Measurements from ENCODE around the gene REEP6. TPM values are rescaled to one million over a fixed set of nuclear protein-coding genes. Genes with fewer than 3 reads are reported as not detected.

REEP6 gene
- total and polyA plus RNA-seq, 2 of the 4 experiments (the other 2 are of a cell fraction), result 1.3 to 2.2 TPM

DNA sequence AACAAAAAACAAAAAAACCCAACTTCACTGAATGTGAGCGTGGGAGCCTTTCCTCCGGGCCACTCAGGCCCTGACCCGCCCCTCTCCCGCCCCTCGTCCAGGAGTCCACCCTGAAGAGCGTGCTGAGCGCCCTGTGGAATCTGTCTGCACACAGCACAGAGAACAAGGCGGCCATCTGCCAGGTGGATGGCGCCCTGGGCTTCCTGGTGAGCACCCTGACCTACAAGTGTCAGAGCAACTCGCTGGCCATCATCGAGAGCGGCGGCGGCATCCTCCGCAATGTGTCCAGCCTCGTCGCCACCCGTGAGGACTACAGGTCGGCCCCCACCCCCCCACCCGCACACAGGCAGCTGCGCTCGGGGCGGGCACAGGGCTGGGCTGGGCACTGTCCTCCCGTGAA, 29.1 kb upstream of the REEP6 start:
- Histone ChIP-seq H3K23ac (ENCODE audit: low read depth, low read length) (no peak overlapping the region), H4K91ac (ENCODE audit: insufficient read depth, low read depth, low read length) (no peak overlapping the region), H3K56ac (ENCODE audit: extremely low read depth, insufficient read depth, low read length) (no peak overlapping the region), H3K27ac (ENCODE audit: insufficient read depth, low read length) (no peak overlapping the region), H2AK5ac (ENCODE audit: low read depth, low read length) (no peak overlapping the region), H3K4me1 (ENCODE audit: control insufficient read depth, insufficient read depth, low read length) (no peaks in the 10 kb centered on the region), H3K18ac (ENCODE audit: low read depth, low read length) (no peak overlapping the region), H4K20me1 (ENCODE audit: insufficient read depth, low read length) (peaks cover 31% of the 10 kb centered on the region), H4K5ac (ENCODE audit: low read depth, low read length) (no peak overlapping the region), H2BK5ac (ENCODE audit: low read depth, low read length, poor library complexity, severe bottlenecking) (no peak overlapping the region), H3K9ac (ENCODE audit: low read depth, low read length) (no peak overlapping the region), H3K9me1 (ENCODE audit: insufficient read depth, low read length) (0 out of 2 replicates have a peak, but pooled peaks cover 2% of the 10 kb centered on the region), H3K9me3 (ENCODE audit: control insufficient read depth, insufficient read depth, low read length) (no peaks in the 10 kb centered on the region), H3K14ac (replicated peaks; ENCODE audit: low read depth, low read length) (no peak overlapping the region), H2BK120ac (ENCODE audit: low read depth, low read length) (no peak overlapping the region), H3K4me2 (ENCODE audit: low read depth, low read length) (no peak overlapping the region), H3K4ac (ENCODE audit: low read depth, low read length) (no peak overlapping the region), H4K8ac (ENCODE audit: low read depth in 2 of 2, low read length in 2 of 2) (no peak overlapping the region), H3K27me3 (ENCODE audit: control insufficient read depth, insufficient read depth, low read length) (peaks cover 20% of the 10 kb centered on the region), H3K4me3 (ENCODE audit: insufficient read depth, low read depth, low read length) (no peak overlapping the region), H2BK20ac (ENCODE audit: low read depth, low read length) (no peak overlapping the region), H3K36me3 (ENCODE audit: control insufficient read depth, insufficient read depth, low read length) (peaks cover 3% of the 10 kb centered on the region; the same call in 1 of the 2 replicates), H2AFZ (replicated peaks; ENCODE audit: low read length, poor library complexity) (no peak overlapping the region), H2AK9ac (replicated peaks; ENCODE audit: low read depth, low read length, poor library complexity) (no peak overlapping the region), H2BK15ac (ENCODE audit: low read depth, low read length) (no peak overlapping the region), H3K79me1 (ENCODE audit: low read depth in 1 of 2, low read length in 2 of 2) (no peaks in the 10 kb centered on the region)
- POLR2A ChIA-PET (ENCODE audit: unreplicated experiment), result no interaction called here
- no TSS peak for BruUV-seq (replicated peaks)
- CTCF ChIA-PET, result no interaction called here
- ATAC-seq (ENCODE audit: low read depth), result no peak
- in situ Hi-C loops (cut with MboI; ENCODE audit: low sequenced_read_pairs) (no loop called here), intact Hi-C loops (cut with micrococcal nuclease) (no loop called here), dilution Hi-C loops (cut with HindIII; ENCODE audit: low sequenced_read_pairs, unreplicated experiment) (no loop called here)
- 89% methylated on average over 16 of the region's 24 CpGs; no CpG with 5 or more reads in 1 of the 2 experiments for WGBS, 2 experiments (ENCODE audit: extremely low coverage in 2 of 2, insufficient read length in 1 of 2)
- no peak for TF ChIP-seq RAD21 (IDR thresholded peaks at IDR 0.05; ENCODE audit: low read length)
- no peak for TF ChIP-seq NFE2L2 (IDR thresholded peaks at IDR 0.05; ENCODE audit: low read depth, low read length)
- no peak for TF ChIP-seq MAZ (IDR thresholded peaks at IDR 0.05; ENCODE audit: borderline replicate concordance, low read depth, low read length)
- TF ChIP-seq FOS (IDR thresholded peaks at IDR 0.05; ENCODE audit: low read depth, low read length), result no peak
- no peak for TF ChIP-seq SMC3 (IDR thresholded peaks at IDR 0.05; ENCODE audit: low read depth, low read length)
- TF ChIP-seq BHLHE40 (IDR thresholded peaks at IDR 0.05; ENCODE audit: low read depth, low read length), result no peak
- no peak for TF ChIP-seq RCOR1 (IDR thresholded peaks at IDR 0.05; ENCODE audit: insufficient replicate concordance, low read length)
- no peak for TF ChIP-seq MAFK (IDR thresholded peaks at IDR 0.05; ENCODE audit: low read depth, low read length)
- DNase-seq, result no peak
